GM18868 (cell line): ENCODE results near the gene ZBTB7A.
A peak's percentile ranks its signal among the peaks of the same experiment; 100 is the strongest.

Source experiments
- ATAC-seq: cut with Tn5 transposase; IDR thresholded peaks from one replicate; pipeline ENCODE4 v1.9.1; 2021; ENCODE audit warnings: mild to moderate bottlenecking, moderate library complexity; ENCODE audit not compliant: unreplicated experiment

Gene ZBTB7A

DNA sequence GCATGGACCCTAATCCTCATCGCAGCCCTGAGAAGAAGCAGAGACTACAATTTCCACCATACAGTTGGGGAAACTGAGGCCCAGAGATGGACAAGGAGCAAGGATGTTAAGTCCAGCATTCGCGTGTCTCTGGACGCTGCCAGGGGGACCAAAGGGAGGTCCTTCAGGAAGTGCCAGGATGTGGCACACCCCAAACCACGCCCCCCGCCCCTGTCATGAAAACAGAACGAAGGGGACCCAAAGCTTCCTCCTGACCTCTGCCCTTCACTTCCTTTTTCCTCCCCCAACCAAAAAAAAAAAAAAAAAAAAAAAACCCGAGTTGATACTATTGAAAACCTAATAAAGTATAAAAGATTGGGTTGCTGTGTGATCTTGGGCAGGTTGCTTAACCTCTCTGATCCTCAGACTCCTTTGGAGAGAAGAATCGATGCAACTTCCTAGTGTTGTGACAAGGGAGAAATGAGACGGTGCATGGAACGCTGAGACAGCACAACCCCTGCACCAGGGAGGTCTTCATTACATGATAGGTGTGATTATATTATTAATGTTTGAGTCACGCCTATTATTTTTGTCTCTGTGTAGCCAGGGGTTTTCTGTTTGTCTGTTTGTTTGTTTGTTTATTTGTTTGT, 2.7 kb upstream of the ZBTB7A start:
- ATAC-seq: no peak

DNA sequence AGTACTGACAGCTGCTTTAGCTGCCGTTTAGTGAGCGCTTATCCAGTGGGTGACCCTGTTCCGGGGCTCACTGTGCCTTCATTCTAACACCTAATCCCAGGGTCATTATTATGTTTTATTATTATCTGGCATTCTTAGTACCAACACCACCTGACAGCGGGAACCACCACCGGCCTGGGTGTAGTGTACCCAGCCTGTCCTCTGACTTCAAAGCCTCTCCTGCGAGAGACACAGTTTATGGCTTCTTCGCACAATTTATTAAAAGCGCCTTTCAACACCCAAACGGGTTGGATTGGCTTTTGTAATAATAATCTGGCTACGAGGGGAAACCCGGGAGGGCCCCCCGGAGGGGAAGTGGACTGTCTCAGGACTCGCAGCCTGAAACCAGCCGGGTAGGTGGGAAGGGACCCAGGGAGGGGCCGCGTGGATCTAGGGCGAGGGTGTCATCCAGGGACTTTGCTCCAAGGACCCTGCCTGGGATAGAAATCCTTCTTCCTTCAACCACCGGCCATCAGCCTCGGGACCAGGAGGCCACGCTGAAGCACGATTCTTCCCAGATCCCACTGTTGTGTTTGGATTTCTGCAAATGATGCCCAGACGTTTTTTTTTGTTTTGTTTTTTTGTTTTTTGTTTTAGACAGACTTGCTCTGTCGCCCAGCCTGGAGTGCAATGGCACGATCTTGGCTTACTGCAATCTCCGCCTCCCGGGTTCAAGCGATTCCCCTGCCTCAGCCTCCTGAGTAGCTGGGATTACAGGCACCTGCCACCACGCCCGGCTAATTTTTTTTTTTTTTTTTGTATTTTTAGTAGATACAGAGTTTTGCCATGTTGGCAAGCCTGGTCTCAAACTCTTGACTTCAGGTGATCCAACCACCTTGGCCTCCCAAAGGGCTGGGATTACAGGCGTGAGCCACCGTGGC, 1.6 kb upstream of the ZBTB7A start:
- no peak for ATAC-seq

DNA sequence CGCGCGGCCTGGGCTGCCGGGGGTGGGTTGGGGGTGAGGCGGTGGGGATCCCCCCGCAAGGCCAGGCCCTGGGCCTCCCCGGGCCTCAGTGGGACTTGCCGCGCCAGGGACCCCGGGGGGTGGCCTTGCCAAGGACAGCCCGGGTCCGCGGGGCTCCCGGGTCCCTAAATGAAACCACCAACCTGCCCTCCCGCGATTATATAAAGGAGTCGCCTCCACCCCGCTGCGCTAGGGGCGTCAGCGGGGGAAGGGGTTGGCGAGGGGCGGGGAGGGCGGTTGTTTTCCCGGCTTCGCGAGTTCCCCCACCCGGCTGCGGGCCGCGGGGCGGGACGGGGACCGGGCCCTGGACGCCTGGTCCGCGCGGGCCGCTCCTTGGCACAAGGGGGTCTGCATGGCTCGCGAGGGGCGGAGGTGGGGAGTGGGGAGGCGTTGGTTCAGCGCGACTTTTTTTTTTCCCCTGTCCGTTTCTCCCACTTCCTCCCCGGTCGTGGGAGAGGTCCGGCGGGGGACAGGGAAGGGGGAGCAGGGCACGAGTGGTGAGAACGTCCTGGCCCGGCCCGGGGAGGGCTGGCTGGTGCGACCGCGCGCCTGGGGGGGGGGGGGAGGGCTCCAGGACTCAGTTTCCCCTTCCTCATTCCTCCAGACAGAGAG, 822 bp upstream of the ZBTB7A start:
- ATAC-seq: no peak

DNA sequence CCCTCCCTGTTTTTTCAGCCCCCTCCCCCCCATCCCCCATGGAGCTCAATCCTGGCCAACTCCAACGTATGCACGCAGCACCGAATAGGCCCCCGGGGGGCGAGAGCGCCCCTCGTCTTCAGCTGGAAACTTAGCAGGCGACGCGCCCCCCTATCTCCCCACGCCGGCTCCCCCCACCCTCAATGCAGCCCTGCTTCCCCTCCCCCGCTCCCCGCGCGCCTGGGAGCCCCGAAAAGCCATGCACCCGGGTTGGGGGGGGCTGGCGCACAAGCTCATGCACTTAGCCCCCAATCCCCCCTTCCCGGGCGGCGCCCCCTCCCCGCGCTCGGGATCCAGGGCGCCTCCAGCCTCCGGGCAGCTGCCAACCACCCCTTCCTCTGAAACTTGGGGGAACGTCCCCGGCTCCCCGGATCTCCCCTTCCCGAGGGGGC, 508 bp downstream of the ZBTB7A start:
- no peak for ATAC-seq

DNA sequence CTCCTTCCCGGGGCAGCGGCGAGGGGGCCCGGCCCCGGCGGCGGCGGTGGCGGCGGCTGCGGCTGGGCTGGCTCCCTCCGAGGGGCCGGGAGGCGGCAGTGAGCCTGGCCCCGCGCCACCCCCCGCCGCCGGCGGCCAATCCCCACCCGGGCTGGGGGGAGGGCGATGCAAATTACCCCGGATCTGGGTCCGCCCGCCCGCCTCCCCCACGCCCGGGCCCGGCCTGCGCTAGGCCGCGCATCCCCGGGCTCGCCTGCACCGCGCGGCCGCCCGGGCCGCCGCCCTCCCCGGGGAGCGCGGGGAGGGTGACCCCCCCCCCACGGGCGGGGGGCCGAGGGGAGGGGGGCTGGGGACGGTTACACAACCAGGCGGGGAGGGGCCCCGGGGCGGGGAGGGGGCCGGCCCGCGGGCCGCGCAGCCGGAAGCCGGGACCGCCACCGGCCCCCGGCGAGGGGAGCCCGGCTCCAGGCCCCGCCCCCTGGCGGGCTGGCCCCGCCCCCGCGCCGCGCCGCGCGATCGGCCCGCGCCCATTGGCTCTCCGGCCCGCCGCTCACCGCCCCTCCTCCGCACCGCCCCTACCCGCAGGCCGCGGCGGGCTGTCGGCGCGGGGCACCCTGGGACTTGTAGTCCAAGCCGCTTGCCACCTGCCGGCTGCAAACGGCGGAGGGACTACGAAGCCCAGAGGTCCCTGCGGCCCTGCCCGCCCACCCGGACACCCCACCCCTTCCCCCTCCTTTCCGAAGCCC, 1.1 kb downstream of the ZBTB7A start:
- ATAC-seq: peak; percentile 75

DNA sequence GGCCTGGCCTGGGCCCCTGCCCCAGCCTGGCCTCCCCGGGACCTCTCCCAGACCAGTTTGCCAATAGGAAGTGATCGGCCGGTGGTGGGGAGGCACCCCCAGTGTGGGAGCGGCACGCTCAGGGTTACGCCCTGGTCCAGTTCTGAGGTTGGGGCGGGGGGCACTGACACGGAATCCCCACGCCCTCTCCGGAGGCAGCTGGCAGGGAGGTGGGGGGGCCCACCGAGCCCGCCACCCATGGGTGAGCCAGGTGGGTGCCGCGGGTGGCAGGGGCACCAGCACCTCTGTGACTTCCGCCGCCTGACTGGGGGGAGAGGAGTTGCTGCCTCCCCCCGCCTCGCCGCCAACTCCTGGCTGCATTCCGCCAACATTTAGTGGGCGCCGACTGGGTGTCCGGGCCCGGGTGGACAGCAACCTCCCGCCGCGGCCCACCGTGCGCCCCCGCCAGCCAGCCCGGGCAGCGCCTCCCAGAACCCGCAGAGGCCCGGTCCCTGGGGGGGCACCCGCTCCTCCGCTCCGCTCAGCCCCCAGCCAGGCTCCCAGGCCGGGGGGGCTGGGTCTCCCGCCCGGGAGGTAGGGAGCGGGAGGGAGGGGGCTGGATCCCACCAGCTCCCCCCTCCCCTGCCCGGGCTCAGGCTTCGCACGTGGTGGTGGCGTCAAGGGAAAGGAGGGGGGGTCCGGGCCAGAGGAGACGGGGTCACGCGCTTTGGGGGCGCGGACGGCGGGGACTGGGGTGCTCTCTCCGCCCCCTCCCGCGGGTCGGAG, 2.0 kb downstream of the ZBTB7A start:
- no peak for ATAC-seq

DNA sequence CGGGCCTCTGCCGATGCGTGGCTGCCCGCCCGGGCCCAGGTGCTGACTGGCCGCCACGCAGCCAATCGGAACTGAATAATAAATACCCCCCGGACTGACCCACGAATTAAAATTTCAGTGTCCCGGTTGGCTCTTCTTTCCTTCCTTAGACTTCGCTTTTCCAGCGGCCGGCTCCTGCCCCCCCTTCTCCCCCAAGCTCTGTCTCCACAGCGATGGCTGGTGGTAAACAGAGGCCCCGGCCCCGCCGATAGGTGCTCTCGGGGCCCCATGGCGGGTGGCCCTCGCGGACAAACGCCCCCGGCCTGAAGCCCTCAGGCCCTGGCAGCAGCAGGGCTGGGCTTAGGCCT, 2.6 kb downstream of the ZBTB7A start:
- ATAC-seq: no peak

DNA sequence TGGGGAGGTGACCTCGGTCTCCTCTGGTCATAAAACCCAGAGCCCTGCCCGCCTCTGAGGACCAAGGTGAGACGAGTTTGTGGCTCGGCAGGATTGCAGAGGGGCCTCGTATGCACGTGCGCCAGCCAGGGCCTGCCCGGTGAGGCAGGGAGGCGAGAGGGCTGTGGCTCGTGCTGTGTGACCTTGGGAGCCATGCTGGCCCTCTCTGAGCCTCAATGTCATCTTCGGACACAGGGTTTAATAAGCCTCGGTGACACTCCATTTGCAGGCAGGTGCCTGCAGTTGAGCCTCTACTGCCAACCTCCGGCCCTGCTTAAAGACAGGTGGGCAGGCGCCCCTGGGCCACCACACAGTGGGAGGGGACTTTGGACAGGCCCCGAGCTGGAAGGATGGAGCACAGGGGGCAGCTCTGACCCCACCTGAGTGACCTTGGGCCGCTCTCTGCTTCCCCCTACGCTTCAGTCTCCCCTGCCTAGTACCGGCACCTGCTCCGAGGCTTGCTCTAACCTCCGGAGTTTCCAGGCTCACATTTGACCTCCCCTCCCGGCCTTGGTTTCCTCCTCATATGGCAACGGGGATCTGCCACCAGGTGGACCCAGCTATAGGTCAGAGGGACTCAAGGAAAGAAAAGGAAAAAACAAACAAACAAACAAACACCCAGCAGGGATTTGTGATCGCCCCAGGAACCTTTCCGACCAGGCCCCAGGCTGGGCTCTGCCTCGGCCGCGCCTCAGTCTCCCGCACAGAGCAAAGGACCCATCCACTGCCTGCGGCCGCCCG, 3.1 kb downstream of the ZBTB7A start:
- ATAC-seq: no peak

DNA sequence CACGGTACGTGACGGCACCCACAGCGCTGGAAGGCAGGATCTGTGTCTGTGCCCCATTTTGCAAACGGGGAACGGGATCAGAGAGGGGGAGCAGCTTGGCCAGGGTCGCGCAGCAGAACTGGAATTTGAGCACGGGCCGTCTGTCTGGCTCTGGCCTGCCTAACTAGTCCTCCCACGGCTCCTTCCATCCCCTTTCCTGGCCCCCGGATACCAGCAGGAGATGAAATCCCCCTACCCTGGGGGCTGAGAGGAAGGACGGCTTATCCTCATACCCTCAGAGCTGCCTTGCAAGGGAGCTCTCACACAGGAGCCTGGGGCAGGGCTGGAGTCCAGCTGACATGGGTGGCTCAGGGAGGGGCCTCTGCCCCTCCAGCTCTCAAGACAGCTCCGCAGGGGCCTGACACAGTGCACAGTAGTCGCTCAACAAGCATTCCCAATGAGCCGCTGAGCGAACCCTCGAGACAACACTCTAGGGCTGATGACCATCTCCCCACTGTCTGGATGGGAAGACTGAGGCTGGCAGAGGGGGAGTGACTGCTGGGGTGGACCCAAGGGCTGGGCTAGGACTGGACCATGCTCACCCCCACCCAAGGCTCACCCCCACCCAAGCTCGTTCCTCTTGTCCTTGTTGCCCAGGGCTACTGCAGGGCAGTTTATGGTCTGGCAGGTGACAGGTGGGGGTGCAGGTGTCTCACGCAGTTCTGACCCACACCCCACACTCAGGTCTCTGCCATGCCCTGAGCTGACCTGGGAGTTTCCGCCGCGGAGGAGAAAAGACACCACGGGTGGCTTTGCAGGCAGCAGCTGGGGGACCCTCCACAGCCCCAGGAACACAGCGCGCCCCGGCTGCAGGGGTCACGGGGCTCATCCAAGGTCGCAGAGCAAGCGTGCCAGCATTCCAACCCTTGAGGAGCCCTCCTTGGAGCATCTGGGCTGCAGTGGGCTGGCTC, 4.0 kb downstream of the ZBTB7A start:
- no peak for ATAC-seq

DNA sequence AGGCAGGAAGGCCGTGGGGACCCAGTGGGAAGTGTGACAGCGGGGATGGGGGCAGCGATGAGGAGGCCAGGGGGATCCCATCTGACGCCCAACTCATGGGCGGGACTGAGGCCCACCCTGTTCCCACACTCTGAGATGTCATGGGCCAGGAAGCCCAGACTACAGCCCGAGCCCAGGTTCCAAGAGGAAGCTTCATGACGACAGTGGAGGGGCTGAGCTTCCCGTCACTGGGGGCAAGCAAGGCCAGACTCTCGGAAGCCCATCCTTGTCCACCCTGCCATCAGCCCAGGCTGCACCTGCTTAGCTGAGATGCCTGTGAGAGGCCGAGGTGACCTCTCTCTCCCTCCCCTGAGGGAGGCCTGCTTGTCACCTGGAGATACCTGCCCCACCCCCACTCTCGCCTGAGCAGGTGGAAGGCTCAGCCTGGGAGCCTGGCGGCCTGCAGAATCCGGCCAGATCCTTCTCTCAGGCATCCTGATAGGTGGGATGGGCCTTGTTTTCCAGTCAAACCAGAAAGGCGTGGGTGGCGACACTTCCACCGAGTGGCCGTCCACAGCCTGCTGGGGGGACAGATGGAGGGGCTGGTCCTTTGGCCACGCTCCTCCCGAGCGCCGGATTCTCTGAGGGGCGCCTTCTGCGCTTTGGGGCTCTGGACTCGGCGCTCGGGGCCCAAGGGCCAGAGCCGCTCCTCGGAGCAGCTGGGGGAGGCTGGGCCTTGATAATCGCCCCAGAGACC, 4.8 kb downstream of the ZBTB7A start:
- ATAC-seq: no peak

DNA sequence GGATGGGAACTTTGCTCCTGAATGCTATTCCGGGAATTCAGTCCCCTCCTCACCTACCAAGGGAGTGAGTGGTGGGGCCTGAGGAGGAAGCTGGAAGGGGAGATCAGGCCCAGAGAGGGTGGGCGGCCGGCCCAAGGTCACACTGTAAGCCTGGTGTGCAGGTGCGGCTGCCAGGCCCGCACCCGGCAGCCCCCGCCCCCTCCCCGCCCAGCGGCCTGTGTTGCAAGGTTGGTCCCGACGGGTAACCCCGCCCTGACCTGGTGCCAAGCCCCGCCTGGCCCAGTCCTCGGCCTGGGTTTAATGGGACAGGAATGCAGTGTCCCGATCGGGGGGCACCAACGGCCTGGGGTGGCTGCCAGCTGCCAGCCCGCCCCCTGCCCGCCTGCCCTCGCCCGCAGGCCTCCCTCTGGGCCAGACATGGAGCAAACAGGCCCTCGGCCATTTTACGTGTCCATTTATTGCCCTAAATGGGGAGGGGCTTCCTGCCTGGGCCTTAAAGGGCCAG, 5.5 kb downstream of the ZBTB7A start:
- ATAC-seq: no peak

DNA sequence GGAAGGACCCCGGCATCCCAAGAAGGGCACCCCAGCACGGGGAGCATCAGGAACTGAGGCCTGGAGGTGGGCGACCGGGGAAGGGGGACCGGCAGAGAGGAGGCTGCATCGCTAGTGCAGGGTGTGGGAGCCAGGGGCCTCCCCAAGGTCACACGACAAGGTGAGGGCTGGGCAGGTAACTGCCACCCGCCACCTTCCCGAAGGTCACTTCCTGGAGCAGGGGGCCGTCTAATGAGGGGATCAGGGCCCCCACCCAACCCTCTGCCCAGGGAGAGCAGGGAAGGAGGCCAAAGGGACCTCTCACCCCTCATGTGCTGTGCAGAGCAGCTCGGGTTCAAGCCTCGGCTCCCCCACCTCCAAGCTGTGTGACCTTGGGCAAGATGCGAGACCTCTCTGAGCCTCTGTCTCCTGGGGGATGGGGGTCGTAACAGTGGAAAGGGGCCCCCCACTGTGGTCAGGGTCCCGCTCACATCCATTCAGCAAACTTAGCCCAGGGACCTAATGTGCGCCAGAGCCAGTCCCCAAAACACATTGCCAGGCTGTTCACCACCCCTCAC, 6.0 kb downstream of the ZBTB7A start:
- ATAC-seq: no peak

DNA sequence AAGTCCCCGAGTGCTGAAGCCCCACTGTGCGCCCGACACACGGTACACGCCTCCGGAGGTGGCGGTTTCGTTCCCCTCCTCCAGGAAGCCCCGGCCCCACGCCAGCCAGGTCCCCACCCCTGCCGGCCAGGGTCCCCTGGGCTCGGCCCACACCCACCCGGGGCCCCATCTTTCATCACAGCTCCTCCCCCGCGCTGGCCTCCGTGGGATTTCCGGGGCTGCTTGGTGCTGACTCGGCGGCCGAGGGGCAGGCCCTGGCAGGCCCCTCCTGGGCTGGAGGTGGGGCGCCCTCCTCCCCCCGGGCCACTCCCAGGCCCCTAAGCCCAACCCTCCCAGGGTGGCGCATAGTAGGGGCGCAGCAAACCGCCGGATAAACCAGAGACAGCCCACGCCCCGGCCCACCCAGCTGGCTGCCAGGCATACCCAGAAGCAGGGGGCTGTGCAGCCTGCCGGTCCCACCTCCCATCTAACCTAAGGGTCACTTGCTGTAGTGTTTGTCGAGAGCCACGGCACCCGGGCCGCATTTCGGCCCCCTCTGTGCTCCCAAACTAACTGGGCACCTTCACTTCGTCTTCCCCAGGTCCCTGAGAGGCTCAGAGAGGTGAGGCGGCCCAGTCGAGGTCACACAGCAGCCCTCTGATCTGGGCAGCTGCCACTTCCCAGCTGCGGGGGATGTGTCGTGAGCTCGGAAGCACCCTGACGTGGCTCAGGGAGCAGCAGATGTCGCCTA, 6.6 kb downstream of the ZBTB7A start:
- no peak for ATAC-seq

DNA sequence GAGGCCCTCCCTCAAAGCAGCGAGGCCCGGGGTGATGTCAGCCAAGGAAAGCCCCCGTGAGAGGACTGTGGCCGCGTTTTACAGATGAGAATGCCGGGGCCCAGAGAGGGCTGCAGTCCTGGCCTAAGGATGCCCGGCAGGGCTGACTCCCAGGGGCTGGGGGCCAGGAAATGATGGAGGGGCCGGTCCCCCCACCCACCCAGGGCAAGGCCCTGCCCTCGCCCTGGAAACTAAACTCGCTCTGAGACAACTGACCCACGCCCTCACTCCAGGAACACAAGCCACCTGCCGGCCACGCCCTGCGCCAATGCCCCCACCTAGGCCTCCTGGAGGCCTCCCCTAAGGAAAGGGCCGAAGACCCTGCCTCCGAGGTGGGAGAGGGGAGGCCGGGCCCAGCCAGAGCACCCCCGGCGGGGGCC, 7.2 kb downstream of the ZBTB7A start:
- no peak for ATAC-seq

DNA sequence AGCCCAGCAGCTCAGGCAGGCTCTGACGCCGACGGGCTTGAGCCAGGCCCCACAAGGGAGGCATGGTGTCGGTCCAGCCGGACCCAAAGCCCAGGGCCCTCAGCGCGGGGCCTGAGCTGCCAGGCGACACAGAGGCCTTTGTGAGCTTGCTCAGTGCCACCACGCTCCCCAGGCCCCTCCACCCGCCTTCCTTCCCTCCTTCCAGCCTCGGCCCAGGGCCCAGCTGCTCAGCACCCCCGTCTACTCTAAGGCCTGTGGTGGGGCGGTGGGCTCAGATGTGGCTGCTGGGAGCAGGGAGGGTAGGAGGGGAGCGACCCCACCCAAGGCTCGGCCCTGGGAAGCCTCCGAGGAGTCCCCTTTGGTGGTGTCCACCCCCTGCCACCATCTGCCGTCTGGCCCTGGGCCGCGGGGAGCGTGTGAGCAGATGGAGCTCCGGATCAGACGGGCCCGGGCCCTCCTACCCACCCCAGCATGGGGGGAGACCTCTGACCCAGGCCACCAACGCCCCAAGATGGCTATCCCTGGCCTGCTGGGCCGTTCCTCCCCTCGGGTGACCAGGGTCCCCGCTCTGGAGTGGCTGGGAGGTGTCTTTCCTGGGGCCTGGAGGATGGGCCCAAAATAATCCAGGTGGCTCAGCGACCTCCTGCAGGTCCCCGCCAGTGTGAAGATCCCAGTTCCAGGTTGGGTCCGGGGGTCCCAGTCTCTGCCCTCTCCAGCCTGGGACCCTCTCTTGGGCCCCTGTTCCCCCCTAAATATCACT, 7.8 kb downstream of the ZBTB7A start:
- no peak for ATAC-seq
